SK-N-SH treated with all-trans-retinoic acid at 6 μM for 48 hours (cell line): ENCODE results near the gene APLP1.

Experiments used
- ATAC-seq: fragments of 200-7000 bp; cut with Tn5 transposase; 3 replicates; pipeline ENCODE4 v1.9.1; 2020; ENCODE audit warnings: mild to moderate bottlenecking, moderate library complexity
- ARNTL ChIP-seq: fragments of 450-650 bp; formaldehyde crosslinking; IDR thresholded peaks from 2 replicates; pipeline ENCODE4 v1.5.0; 2020; ENCODE audit warnings: low read depth, mild to moderate bottlenecking, moderate library complexity, borderline replicate concordance
- BACH2 ChIP-seq: fragments of 250-450 bp; sonication (Bioruptor Pico); IDR thresholded peaks from 2 replicates; pipeline ENCODE4 v1.9.0; 2021; ENCODE audit warnings: mild to moderate bottlenecking, borderline replicate concordance
- CREB5 ChIP-seq: fragments of 250-450 bp; sonication (Bioruptor Pico); IDR thresholded peaks from 2 replicates; pipeline ENCODE4 v1.5.1; 2020; ENCODE audit warnings: low read depth, mild to moderate bottlenecking, moderate library complexity
- CSDC2 ChIP-seq: fragments of 250-450 bp; sonication (Bioruptor Pico); IDR thresholded peaks from 2 replicates; pipeline ENCODE4 v1.5.0; 2020; ENCODE audit warnings: mild to moderate bottlenecking, moderate library complexity
- CSRNP3 ChIP-seq: fragments of 250-450 bp; sonication (Bioruptor Pico); IDR thresholded peaks from 2 replicates; pipeline ENCODE4 v1.5.1; 2021; ENCODE audit warnings: mild to moderate bottlenecking, moderate library complexity
- ESRRG ChIP-seq: fragments of 250-450 bp; sonication (Bioruptor Pico); IDR thresholded peaks from 2 replicates; pipeline ENCODE4 v1.6.1; 2021; ENCODE audit warnings: mild to moderate bottlenecking
- GLIS3 ChIP-seq: fragments of 250-450 bp; sonication (Bioruptor Pico); IDR thresholded peaks from 2 replicates; pipeline ENCODE4 v1.5.0; 2020; ENCODE audit warnings: mild to moderate bottlenecking, moderate library complexity
- ISL1 ChIP-seq: fragments of 250-450 bp; sonication (Bioruptor Pico); IDR thresholded peaks from 2 replicates; pipeline ENCODE4 v2.1.2; 2022; ENCODE audit warnings: mild to moderate bottlenecking, moderate library complexity
- OSR1 ChIP-seq: fragments of 250-450 bp; sonication (Bioruptor Pico); IDR thresholded peaks from 2 replicates; pipeline ENCODE4 v1.8.0; 2022; ENCODE audit warnings: moderate library complexity, mild to moderate bottlenecking, inconsistent platforms
- POU6F1 ChIP-seq: fragments of 250-450 bp; sonication (Bioruptor Pico); IDR thresholded peaks from 2 replicates; pipeline ENCODE4 v1.8.0; 2021; ENCODE audit warnings: low read depth, mild to moderate bottlenecking, moderate library complexity, borderline replicate concordance
- SNAI2 ChIP-seq: fragments of 250-450 bp; sonication (Bioruptor Pico); IDR thresholded peaks from 2 replicates; pipeline ENCODE4 v1.5.0; 2020; ENCODE audit warnings: mild to moderate bottlenecking, moderate library complexity
- TCF4 ChIP-seq: fragments of 250-450 bp; sonication (Bioruptor Pico); IDR thresholded peaks from 2 replicates; pipeline ENCODE4 v1.8.0; 2021; ENCODE audit warnings: mild to moderate bottlenecking, moderate library complexity, borderline replicate concordance
- TOX ChIP-seq: fragments of 250-450 bp; sonication (Bioruptor Pico); IDR thresholded peaks from 2 replicates; pipeline ENCODE4 v1.8.0; 2021; ENCODE audit warnings: mild to moderate bottlenecking, moderate library complexity, borderline replicate concordance
- TSHZ2 ChIP-seq: fragments of 250-450 bp; sonication (Bioruptor Pico); IDR thresholded peaks from 2 replicates; pipeline ENCODE4 v1.5.0; 2020; ENCODE audit warnings: mild to moderate bottlenecking, moderate library complexity
- ZC3H10 ChIP-seq: fragments of 250-450 bp; sonication (Bioruptor Pico); IDR thresholded peaks from 2 replicates; pipeline ENCODE4 v1.5.1; 2021; ENCODE audit warnings: mild to moderate bottlenecking, moderate library complexity
- ZFP3 ChIP-seq: fragments of 250-450 bp; sonication (Bioruptor Pico); IDR thresholded peaks from 2 replicates; pipeline ENCODE4 v1.5.0; 2020; ENCODE audit warnings: mild to moderate bottlenecking, moderate library complexity
- ZFP30 ChIP-seq: fragments of 450-650 bp; formaldehyde crosslinking; IDR thresholded peaks from 2 replicates; pipeline ENCODE4 v1.5.0; 2022; ENCODE audit warnings: mild to moderate bottlenecking, moderate library complexity
- ZNF565 ChIP-seq: fragments of 450-650 bp; formaldehyde crosslinking; conservative IDR thresholded peaks from 2 replicates; pipeline ENCODE4 v1.5.0; 2020; ENCODE audit warnings: low read depth, mild to moderate bottlenecking, moderate library complexity
- ZNF70 ChIP-seq: fragments of 450-650 bp; formaldehyde crosslinking; IDR thresholded peaks from 2 replicates; pipeline ENCODE4 v1.5.0; 2020; ENCODE audit warnings: mild to moderate bottlenecking, moderate library complexity
- TF ChIP-seq, protein P1 (sequence below): fragments of 250-450 bp; sonication (Bioruptor Pico); IDR thresholded peaks from 2 replicates; pipeline ENCODE4 v1.8.0; 2020; ENCODE audit warnings: mild to moderate bottlenecking, moderate library complexity, borderline replicate concordance

APLP1 gene

GRCh38 chr19:35883882-35884281 lies 15.5 kb downstream of the APLP1 start:
- ATAC-seq = no peak
- no peak for TF ChIP-seq ZNF70 (CRISPR knock-in tag)
- no peak for TF ChIP-seq CREB5 (CRISPR knock-in tag)
- no peak for TF ChIP-seq ESRRG (CRISPR knock-in tag)

DNA sequence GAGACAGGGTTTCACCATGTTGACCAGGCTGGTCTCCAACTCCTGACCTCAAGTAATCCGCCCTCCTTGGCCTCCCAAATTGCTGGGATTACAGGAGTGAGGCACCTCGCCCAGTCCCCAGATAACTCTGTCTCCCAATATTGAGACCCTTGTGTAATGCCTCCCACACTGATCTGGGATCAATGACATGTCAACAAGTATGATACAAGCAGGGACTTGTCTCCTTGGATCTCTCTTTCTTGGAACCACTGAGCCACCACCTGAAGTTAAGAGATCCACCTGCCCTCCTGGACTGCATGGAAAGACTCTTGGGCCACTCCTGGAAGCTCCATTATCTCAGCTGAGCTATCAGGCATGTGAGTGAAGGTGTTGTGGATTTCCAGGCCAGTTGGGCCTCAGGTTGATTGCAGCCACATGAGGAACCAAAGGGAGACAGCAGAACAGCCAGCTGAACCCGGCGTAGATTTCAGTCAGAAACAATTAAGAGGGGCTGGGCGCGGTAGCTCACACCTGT lies 16.9 kb downstream of the APLP1 start:
- TF ChIP-seq ZNF565 (CRISPR knock-in tag) = no peak
- no peak for TF ChIP-seq TCF4
- no peak for TF ChIP-seq TSHZ2 (CRISPR knock-in tag)
- TF ChIP-seq CSDC2 (CRISPR knock-in tag) = no peak
- TF ChIP-seq CREB5 (CRISPR knock-in tag) = no peak
- TF ChIP-seq ISL1 (CRISPR knock-in tag) = no peak
- TF ChIP-seq, protein P1, sequence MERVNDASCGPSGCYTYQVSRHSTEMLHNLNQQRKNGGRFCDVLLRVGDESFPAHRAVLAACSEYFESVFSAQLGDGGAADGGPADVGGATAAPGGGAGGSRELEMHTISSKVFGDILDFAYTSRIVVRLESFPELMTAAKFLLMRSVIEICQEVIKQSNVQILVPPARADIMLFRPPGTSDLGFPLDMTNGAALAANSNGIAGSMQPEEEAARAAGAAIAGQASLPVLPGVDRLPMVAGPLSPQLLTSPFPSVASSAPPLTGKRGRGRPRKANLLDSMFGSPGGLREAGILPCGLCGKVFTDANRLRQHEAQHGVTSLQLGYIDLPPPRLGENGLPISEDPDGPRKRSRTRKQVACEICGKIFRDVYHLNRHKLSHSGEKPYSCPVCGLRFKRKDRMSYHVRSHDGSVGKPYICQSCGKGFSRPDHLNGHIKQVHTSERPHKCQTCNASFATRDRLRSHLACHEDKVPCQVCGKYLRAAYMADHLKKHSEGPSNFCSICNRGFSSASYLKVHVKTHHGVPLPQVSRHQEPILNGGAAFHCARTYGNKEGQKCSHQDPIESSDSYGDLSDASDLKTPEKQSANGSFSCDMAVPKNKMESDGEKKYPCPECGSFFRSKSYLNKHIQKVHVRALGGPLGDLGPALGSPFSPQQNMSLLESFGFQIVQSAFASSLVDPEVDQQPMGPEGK (CRISPR knock-in tag) = no peak
- no peak for TF ChIP-seq BACH2 (CRISPR knock-in tag)
- no peak for TF ChIP-seq ESRRG (CRISPR knock-in tag)
- TF ChIP-seq CSRNP3 (CRISPR knock-in tag) = no peak
- no peak for TF ChIP-seq ZFP3 (CRISPR knock-in tag)
- no peak for ATAC-seq

DNA sequence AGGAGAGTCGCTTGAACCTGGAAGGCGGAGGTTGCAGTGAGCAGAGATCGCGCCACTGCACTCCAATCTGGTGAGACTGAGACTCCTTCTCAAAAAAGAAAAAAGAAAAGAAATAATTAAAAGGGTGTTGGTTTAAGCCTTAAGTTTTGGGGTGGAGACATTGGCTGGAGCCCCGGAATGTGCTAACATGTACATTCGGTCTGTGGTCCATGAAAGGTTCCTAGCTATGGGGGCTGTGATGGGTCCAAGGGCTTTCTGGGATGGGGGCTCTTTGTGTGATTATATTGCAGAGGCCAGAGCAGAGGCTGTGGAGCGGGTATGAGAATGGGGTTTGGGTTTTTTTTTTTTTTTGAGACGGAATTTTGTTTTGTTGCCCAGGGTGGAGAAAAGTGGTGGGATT lies 17.5 kb downstream of the APLP1 start:
- no peak for TF ChIP-seq ZC3H10 (CRISPR knock-in tag)
- TF ChIP-seq SNAI2 (CRISPR knock-in tag) = no peak
- no peak for TF ChIP-seq OSR1
- no peak for TF ChIP-seq ISL1 (CRISPR knock-in tag)
- no peak for TF ChIP-seq ZFP3 (CRISPR knock-in tag)
- no peak for TF ChIP-seq ESRRG (CRISPR knock-in tag)
- no peak for TF ChIP-seq TOX
- TF ChIP-seq ARNTL (CRISPR knock-in tag) = no peak
- no peak for TF ChIP-seq GLIS3 (CRISPR knock-in tag)
- no peak for TF ChIP-seq POU6F1
- TF ChIP-seq, protein P1 (CRISPR knock-in tag) = no peak
- no peak for TF ChIP-seq ZFP30
- TF ChIP-seq ZNF565 (CRISPR knock-in tag) = no peak
- no peak for TF ChIP-seq CREB5 (CRISPR knock-in tag)
- TF ChIP-seq TSHZ2 (CRISPR knock-in tag) = no peak
- no peak for ATAC-seq
